ENCODE data around the gene SCD5.

GRCh38 chr4:82624819-82625218 is 173.8 kb downstream of the SCD5 start:
- TF ChIP-seq CTCF (IDR thresholded peaks at IDR 0.05) = no peak
- no peak for TF ChIP-seq EP300 (IDR thresholded peaks at IDR 0.05)
- TF ChIP-seq POLR2AphosphoS2 (conservative IDR thresholded peaks at IDR 0.05; ENCODE audit: low read length) = no peak
- no peak for TF ChIP-seq RCOR1 (IDR thresholded peaks at IDR 0.05; ENCODE audit: low read depth, low read length)
- no peak for TF ChIP-seq POLR2A (IDR thresholded peaks at IDR 0.05; ENCODE audit: low read length)
- TF ChIP-seq FOXS1 (CRISPR knock-in tag; IDR thresholded peaks at IDR 0.05) = no peak
- no peak for TF ChIP-seq BHLHE40 (IDR thresholded peaks at IDR 0.05; ENCODE audit: low read depth, low read length)
- TF ChIP-seq FOSL2 (IDR thresholded peaks at IDR 0.05) = no peak
- TF ChIP-seq FOSL2 (CRISPR knock-in tag; IDR thresholded peaks at IDR 0.05) = no peak
- no peak for TF ChIP-seq JUNB (IDR thresholded peaks at IDR 0.05)
- TF ChIP-seq PBX3 (IDR thresholded peaks at IDR 0.05) = no peak

Measured in A549 (cell line).